PFSK-1 (cell line): Measurements from ENCODE around the gene LMNTD1.

Experiments
- POLR2AphosphoS5 ChIP-seq: IDR thresholded peaks from 2 replicates; pipeline ENCODE4 v1.6.1; 2012; ENCODE audit warnings: low read depth, mild to moderate bottlenecking, control low read depth, low read length, moderate library complexity
- REST ChIP-seq, 2 experiments: IDR thresholded peaks; 2 replicates each; pipeline versions ENCODE4 v1.6.1 to v1.8.0; 2011 to 2012; ENCODE audit warnings: low read depth in 2 of 2, low read length in 2 of 2, control low read depth in 1 of 2, inconsistent platforms in 1 of 2, mild to moderate bottlenecking in 1 of 2, moderate library complexity in 1 of 2; ENCODE audit not compliant: insufficient read depth in 1 of 2
- SIN3A ChIP-seq: IDR thresholded peaks from 2 replicates; pipeline ENCODE4 v1.6.1; 2012; ENCODE audit warnings: mild to moderate bottlenecking, low read length, moderate library complexity, borderline replicate concordance; ENCODE audit not compliant: insufficient read depth
- TAF1 ChIP-seq: IDR thresholded peaks from 2 replicates; pipeline ENCODE4 v1.6.1; 2012; ENCODE audit warnings: low read length, control low read depth, borderline replicate concordance; ENCODE audit not compliant: insufficient read depth

DNA sequence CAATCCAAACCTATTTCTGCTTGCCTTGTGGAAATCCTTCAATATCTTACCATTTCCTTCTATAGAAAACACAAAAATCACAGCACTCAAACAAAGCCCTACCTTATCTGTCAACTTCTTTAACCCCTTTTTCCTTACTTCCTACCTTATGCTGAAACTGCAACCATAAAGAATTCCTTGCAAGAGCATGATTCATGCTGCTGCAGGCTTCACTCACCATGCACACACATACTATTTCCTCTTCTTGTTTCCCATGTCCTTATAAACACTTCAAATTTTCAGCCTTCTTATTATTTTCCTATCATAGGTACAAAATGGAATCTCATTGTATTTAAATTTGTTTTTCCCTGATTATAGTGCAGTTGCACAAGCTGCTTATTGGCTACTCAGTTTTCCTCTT, 23.3 kb downstream of the LMNTD1 start:
- TF ChIP-seq SIN3A: no peak
- TF ChIP-seq POLR2AphosphoS5: no peak
- TF ChIP-seq REST (IDR thresholded peaks at IDR 0.05; ENCODE audit: insufficient read depth in 1 of 2, low read depth in 2 of 2, low read length in 2 of 2): no peak
- no peak for TF ChIP-seq TAF1
